ENCODE measurements around the gene FAM3A.
"Not testable (repeated sequence)": the region's sequence is repeated elsewhere in the genome, so short reads cannot be mapped to it uniquely, and the experiment has no call there.

The FAM3A gene

GRCh38 chrX:154505734-154506133, 10.3 kb downstream of the FAM3A start:
- no peak for DNase-seq (ENCODE audit: low read depth, low spot score)

- DNase-seq (ENCODE audit: low read depth, low spot score), result no peak
These were observed 13.0 kb downstream of the FAM3A start for GRCh38 chrX:154502989-154503388.

- no peak for DNase-seq (ENCODE audit: low read depth, low spot score)
These were observed 13.9 kb downstream of the FAM3A start for GRCh38 chrX:154502098-154502497.

DNA sequence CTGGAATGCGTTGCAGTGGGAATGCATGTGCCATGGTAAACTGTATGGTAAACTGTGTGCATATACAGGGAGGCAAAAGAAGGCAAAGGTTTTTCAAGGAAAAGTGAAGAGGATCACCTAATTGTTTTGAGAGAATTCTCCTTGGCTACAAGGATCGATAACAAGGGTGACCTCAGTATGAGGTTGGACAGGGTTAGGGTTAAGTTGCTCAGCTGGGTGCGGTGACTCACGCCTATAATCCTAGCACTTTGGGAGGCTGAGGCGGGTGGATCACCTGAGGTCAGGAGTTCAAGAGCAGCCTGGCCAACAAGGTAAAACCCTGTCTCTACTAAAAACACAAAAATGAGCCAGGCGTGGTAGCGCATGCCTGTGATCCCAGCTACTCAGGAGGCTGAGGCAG, 14.6 kb downstream of the FAM3A start:
- DNase-seq (ENCODE audit: low read depth, low spot score), result not testable (repeated sequence)

- not testable (repeated sequence) for DNase-seq (ENCODE audit: low read depth, low spot score)
These were observed 19.4 kb downstream of the FAM3A start for GRCh38 chrX:154496591-154497137.

GRCh38 chrX:154495472-154495922, 20.5 kb downstream of the FAM3A start:
- DNase-seq (ENCODE audit: low read depth, low spot score), result no peak

GRCh38 chrX:154494715-154495114, 21.3 kb downstream of the FAM3A start:
- DNase-seq (ENCODE audit: low read depth, low spot score), result no peak

GRCh38 chrX:154490414-154491083, 25.5 kb downstream of the FAM3A start, which contains the start of gene SLC10A3:
Gene SLC10A3 (minus strand): TSS chrX:154490629. CDS start chrX:154488940, 1,689 bp downstream.
- peak; percentile 71 for DNase-seq (ENCODE audit: low read depth, low spot score)

GRCh38 chrX:154490021-154490413, 26.0 kb downstream of the FAM3A start:
- DNase-seq (ENCODE audit: low read depth, low spot score), result no peak

DNA sequence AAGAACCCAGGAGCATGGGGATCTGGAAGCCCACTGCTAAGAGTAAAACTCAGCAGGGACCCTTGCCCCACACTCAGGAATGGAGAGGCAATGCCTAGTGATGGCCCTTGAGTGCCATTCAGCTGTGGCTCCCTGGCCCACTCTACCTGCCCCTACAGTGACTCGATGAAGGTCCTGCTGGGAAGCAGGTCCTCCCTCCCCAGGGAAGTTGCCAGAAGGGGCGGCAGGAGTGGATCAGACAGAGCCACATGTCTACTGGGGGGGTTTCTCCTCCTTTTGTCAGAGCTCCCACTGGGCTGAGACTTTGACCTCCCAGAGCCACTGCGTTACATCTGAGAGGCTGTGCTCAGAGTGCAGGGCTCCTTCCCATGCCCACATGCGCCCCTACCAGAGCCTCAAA, 26.9 kb downstream of the FAM3A start:
- DNase-seq (ENCODE audit: low read depth, low spot score), result no peak

- DNase-seq (ENCODE audit: low read depth, low spot score), result no peak
These were observed 27.5 kb downstream of the FAM3A start for GRCh38 chrX:154488336-154489075.

- no peak for DNase-seq (ENCODE audit: low read depth, low spot score)
These were observed 28.3 kb downstream of the FAM3A start for GRCh38 chrX:154487518-154488290.

- DNase-seq (ENCODE audit: low read depth, low spot score), result no peak
These were observed 29.4 kb downstream of the FAM3A start, which contains the start of gene UBL4A for GRCh38 chrX:154486396-154487207. Gene UBL4A (minus strand): TSS chrX:154486615. CDS start chrX:154486584, 31 bp downstream.

GRCh38 chrX:154486052-154486395, 30.0 kb downstream of the FAM3A start:
- DNase-seq (ENCODE audit: low read depth, low spot score), result no peak

GRCh38 chrX:154485150-154486051, 30.6 kb downstream of the FAM3A start:
- DNase-seq (ENCODE audit: low read depth, low spot score), result no peak

- DNase-seq (ENCODE audit: low read depth, low spot score), result no peak
These were observed 31.5 kb downstream of the FAM3A start for GRCh38 chrX:154484255-154485149.

GRCh38 chrX:154483325-154483724, 32.7 kb downstream of the FAM3A start:
- no peak for DNase-seq (ENCODE audit: low read depth, low spot score)

DNA sequence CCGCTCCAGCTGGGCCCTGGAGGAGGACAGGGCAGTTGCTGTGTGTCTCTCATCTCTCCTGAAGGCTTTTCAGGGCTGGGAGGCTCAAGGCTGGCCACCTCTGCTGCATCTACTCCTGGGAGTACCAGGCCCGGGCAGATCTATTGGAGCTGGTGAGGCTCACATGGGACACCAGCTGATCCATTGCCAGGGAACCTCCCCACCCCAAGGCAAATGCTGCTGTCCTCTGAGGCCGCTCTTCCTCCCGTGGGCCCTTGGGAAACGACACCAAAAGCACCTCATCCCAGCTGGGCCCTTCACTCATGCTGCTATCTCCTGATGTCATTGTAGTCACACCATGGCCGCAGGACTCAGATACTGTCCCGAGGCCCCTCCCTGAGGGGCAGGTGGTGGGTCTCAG, 33.2 kb downstream of the FAM3A start:
- DNase-seq (ENCODE audit: low read depth, low spot score), result no peak
